ENCODE results near the gene BCKDHA. TPM values are rescaled to one million over a fixed set of nuclear protein-coding genes. Genes with fewer than 3 reads are reported as not detected.

The BCKDHA gene
- total and polyA plus RNA-seq, 2 of the 4 experiments (the other 2 are of a cell fraction) = 7.6 to 7.7 TPM

- Histone ChIP-seq H3K27ac (ENCODE audit: insufficient read depth, low read length) (no peak overlapping the region), H2AFZ (replicated peaks; ENCODE audit: low read length, poor library complexity) (no peak overlapping the region), H3K23ac (ENCODE audit: low read depth, low read length) (no peak overlapping the region), H4K5ac (ENCODE audit: low read depth, low read length) (no peak overlapping the region), H3K14ac (replicated peaks; ENCODE audit: low read depth, low read length) (no peak overlapping the region), H3K4me2 (ENCODE audit: low read depth, low read length) (no peak overlapping the region), H2BK5ac (ENCODE audit: low read depth, low read length, poor library complexity, severe bottlenecking) (no peak overlapping the region), H2BK20ac (ENCODE audit: low read depth, low read length) (no peak overlapping the region), H3K18ac (ENCODE audit: low read depth, low read length) (no peak overlapping the region), H3K27me3 (ENCODE audit: control insufficient read depth, insufficient read depth, low read length) (peaks cover 3% of the 10 kb centered on the region), H3K36me3 (ENCODE audit: control insufficient read depth, insufficient read depth, low read length) (no peaks in the 10 kb centered on the region), H3K9me1 (ENCODE audit: insufficient read depth, low read length) (no peaks in the 10 kb centered on the region), H3K9me3 (ENCODE audit: control insufficient read depth, insufficient read depth, low read length) (no peaks in the 10 kb centered on the region), H4K8ac (ENCODE audit: low read depth in 2 of 2, low read length in 2 of 2) (no peak overlapping the region), H3K79me1 (ENCODE audit: low read depth in 1 of 2, low read length in 2 of 2) (no peaks in the 10 kb centered on the region), H3K9ac (ENCODE audit: low read depth, low read length) (no peak overlapping the region), H2AK9ac (replicated peaks; ENCODE audit: low read depth, low read length, poor library complexity) (no peak overlapping the region), H3K4ac (ENCODE audit: low read depth, low read length) (no peak overlapping the region), H4K91ac (ENCODE audit: insufficient read depth, low read depth, low read length) (no peak overlapping the region), H3K4me3 (ENCODE audit: insufficient read depth, low read depth, low read length) (no peak overlapping the region), H3K56ac (ENCODE audit: extremely low read depth, insufficient read depth, low read length) (no peak overlapping the region), H2BK15ac (ENCODE audit: low read depth, low read length) (no peak overlapping the region), H4K20me1 (ENCODE audit: insufficient read depth, low read length) (no peaks in the 10 kb centered on the region), H2AK5ac (ENCODE audit: low read depth, low read length) (no peak overlapping the region), H2BK120ac (ENCODE audit: low read depth, low read length) (no peak overlapping the region), H3K4me1 (ENCODE audit: control insufficient read depth, insufficient read depth, low read length) (no peaks in the 10 kb centered on the region)
- DNase-seq (no peak), ATAC-seq (ENCODE audit: low read depth) (no peak)
- ChIA-PET POLR2A (ENCODE audit: unreplicated experiment) (interaction anchor here (0.6 kb wide), 1 partner anchor 745 kb away, joined by 8 read pairs; no protein-coding TSS in a partner anchor), CTCF (interaction anchor here (1.4 kb wide), 2 partner anchors 38 to 123 kb away, joined by 4 to 5 read pairs; no protein-coding TSS in a partner anchor)
- intact Hi-C loops (cut with micrococcal nuclease) (no loop called here), in situ Hi-C loops (cut with MboI; ENCODE audit: low sequenced_read_pairs) (no loop called here), dilution Hi-C loops (cut with HindIII; ENCODE audit: low sequenced_read_pairs, unreplicated experiment) (no loop called here)
- no TSS peak for BruUV-seq (replicated peaks)
- no CpG with 5 or more reads among the region's 12 CpGs for WGBS, 2 experiments (ENCODE audit: extremely low coverage in 2 of 2, insufficient read length in 1 of 2)
- TF ChIP-seq RFX5 (IDR thresholded peaks at IDR 0.05; ENCODE audit: low read depth, low read length) (no peak), MXI1 (IDR thresholded peaks at IDR 0.05; ENCODE audit: borderline replicate concordance, low read depth, low read length) (no peak), BHLHE40 (IDR thresholded peaks at IDR 0.05; ENCODE audit: low read depth, low read length) (no peak), FOS (IDR thresholded peaks at IDR 0.05; ENCODE audit: low read depth, low read length) (no peak), CEBPB (IDR thresholded peaks at IDR 0.05; ENCODE audit: low read depth, low read length) (no peak), NFE2L2 (IDR thresholded peaks at IDR 0.05; ENCODE audit: low read depth, low read length) (no peak), ELK1 (IDR thresholded peaks at IDR 0.05; ENCODE audit: borderline replicate concordance, low read depth, low read length) (no peak), SMC3 (IDR thresholded peaks at IDR 0.05; ENCODE audit: low read depth, low read length) (no peak), RAD21 (IDR thresholded peaks at IDR 0.05; ENCODE audit: low read length) (no peak), CHD1 (IDR thresholded peaks at IDR 0.05; ENCODE audit: low read depth, low read length) (no peak), RCOR1 (IDR thresholded peaks at IDR 0.05; ENCODE audit: insufficient replicate concordance, low read length) (no peak), POLR2A (IDR thresholded peaks at IDR 0.05; ENCODE audit: low read depth, low read length) (no peak)
Observed at GRCh38 chr19:41447732-41448332, 50.2 kb downstream of the BCKDHA start.
